ENCODE measurements around the gene PLCXD1.

- no peak for TF ChIP-seq CTCF (IDR thresholded peaks at IDR 0.05)
- TF ChIP-seq POLR2A (IDR thresholded peaks at IDR 0.05): no peak
Measured at GRCh38 chrX:259692-260355, 21.4 kb upstream of the PLCXD1 start.
